AG04450 (cell line): ENCODE results near the gene TMX3. TPM values are rescaled to one million over a fixed set of nuclear protein-coding genes. Genes with fewer than 3 reads are reported as not detected.

Experiments used
- CTCF ChIA-PET: fragments of 300-600, 350-600 bp; formaldehyde crosslinking; extraction: SDS; loops from one replicate; lab custom pipeline; 2022; ENCODE audit warnings: antibody characterized with exemption, inconsistent platforms; lab: Charles Lee
- POLR2A ChIA-PET: fragments of 350-600 bp; formaldehyde crosslinking; extraction: SDS; loops from one replicate; lab custom pipeline; 2021; ENCODE audit warnings: antibody characterized with exemption, inconsistent platforms; lab: Yijun Ruan, JAX
- DNase-seq: peaks from one replicate; pipeline ENCODE4 v3.0.0-alpha.2; 2011; ENCODE audit warnings: low read depth, low spot score
- H3K27ac ChIP-seq: one replicate; pipeline ENCODE4 v1.5.1; 2012; ENCODE audit warnings: low read depth, low read length, control low read depth
- H3K27me3 ChIP-seq: one replicate; pipeline ENCODE4 v1.6.0; 2012; ENCODE audit warnings: low read length; ENCODE audit not compliant: control insufficient read depth, insufficient read depth
- H3K4me3 ChIP-seq: 2 replicates; pipeline ENCODE4 v1.5.1; 2011; ENCODE audit warnings: mild to moderate bottlenecking, low read depth, low read length, control low read depth
- H3K9me3 ChIP-seq: 2 replicates; pipeline ENCODE4 v1.5.1; 2012; ENCODE audit warnings: low read length; ENCODE audit not compliant: control insufficient read depth, insufficient read depth
- polyA plus RNA-seq: library from polyadenylated mRNA; depleted of rRNA; stranded (reverse); fragments of >200 nt; gene quantifications from 2 replicates; pipeline ENCODE4 v1.2.3, GENCODE V29; 2011
- TF ChIP-seq, protein P1 (sequence below): IDR thresholded peaks from 2 replicates; pipeline ENCODE4 v1.5.1; 2011; ENCODE audit warnings: low read depth, low read length, control low read depth, inconsistent platforms

TMX3 gene
- polyA plus RNA-seq, 1 experiment, result 59.6 TPM

DNA sequence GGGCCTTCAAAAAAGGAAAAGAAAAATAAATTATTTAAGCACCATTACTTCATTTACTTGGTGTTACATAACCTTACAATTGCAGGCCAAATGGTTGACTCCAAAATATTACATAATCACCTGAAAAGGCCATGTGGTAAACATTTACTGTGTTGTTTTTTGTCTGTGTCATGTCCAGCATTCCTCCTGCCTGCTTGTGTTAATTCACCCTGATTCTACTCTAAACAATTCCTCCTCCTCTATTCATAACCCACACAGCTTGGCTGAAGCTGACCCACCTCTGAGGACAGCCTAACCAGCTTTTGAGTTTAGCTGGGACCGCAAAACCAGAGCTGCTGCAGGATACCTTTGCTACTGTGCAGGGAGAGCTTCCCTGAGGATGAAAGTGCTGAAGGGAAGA, 35.4 kb downstream of the TMX3 start:
- Histone ChIP-seq H3K4me3 (no peak overlapping the region), H3K9me3 (no peaks in the 10 kb centered on the region), H3K27me3 (no peaks in the 10 kb centered on the region), H3K27ac (no peak overlapping the region)
- ChIA-PET CTCF (no interaction called here), POLR2A (no interaction called here)
- TF ChIP-seq, protein P1, sequence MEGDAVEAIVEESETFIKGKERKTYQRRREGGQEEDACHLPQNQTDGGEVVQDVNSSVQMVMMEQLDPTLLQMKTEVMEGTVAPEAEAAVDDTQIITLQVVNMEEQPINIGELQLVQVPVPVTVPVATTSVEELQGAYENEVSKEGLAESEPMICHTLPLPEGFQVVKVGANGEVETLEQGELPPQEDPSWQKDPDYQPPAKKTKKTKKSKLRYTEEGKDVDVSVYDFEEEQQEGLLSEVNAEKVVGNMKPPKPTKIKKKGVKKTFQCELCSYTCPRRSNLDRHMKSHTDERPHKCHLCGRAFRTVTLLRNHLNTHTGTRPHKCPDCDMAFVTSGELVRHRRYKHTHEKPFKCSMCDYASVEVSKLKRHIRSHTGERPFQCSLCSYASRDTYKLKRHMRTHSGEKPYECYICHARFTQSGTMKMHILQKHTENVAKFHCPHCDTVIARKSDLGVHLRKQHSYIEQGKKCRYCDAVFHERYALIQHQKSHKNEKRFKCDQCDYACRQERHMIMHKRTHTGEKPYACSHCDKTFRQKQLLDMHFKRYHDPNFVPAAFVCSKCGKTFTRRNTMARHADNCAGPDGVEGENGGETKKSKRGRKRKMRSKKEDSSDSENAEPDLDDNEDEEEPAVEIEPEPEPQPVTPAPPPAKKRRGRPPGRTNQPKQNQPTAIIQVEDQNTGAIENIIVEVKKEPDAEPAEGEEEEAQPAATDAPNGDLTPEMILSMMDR, result no peak
- peak; percentile 39 for DNase-seq

DNA sequence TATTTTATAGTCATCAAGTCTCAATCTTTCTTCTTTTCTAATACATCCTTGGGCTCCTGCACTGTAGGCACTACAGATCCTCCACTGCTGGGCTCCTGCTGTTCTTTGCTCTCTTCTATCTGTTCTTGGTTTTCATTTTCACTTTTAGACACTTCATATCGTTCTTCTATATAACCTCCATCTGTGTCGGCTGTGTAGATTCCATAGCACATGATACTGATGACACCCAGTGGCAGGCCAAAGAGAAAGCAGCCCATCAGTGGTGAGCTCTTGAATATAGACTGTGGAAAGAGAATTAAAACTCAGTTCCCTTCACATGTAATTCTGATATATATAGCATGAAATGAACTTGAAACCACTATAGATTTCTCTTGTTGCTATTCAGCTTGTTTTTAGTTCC, 38.0 kb downstream of the TMX3 start:
- Histone ChIP-seq H3K27ac (no peak overlapping the region), H3K9me3 (no peaks in the 10 kb centered on the region), H3K4me3 (no peak overlapping the region), H3K27me3 (no peaks in the 10 kb centered on the region)
- ChIA-PET CTCF (interaction anchor here (1.0 to 2.1 kb wide), 3 partner anchors 16 to 1459 kb away, joined by 5 to 6 read pairs (median 6); no protein-coding TSS in a partner anchor), POLR2A (no interaction called here)
- TF ChIP-seq, protein P1, result peak; percentile 50
- DNase-seq, result no peak

DNA sequence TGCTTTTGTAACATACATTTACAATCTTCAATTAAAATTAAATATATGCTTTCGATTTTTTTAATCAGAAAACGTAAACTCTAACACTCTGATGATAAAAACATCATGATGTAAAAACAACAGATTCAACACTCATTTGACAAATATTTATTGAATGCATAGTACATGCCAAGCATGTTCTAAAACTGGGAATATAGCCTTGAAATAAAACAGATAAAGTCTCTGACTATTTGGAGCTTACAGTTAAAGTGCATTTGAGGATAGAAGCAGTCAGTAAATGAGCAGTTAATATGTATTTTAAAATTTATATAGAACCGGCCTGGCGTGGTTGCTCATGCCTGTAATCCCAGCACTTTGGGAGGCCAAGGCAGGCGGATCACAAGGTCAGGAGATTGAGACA, 47.8 kb downstream of the TMX3 start:
- ChIA-PET POLR2A (no interaction called here), CTCF (interaction anchor here (0.5 kb wide), 1 partner anchor 1160 kb away, joined by 4 read pairs; no protein-coding TSS in a partner anchor)
- DNase-seq, result no peak
- TF ChIP-seq, protein P1, result no peak
- no peak overlapping the region for H3K27ac ChIP-seq
- no peaks in the 10 kb centered on the region for H3K9me3 ChIP-seq
- no peak overlapping the region for H3K4me3 ChIP-seq
- H3K27me3 ChIP-seq, result no peaks in the 10 kb centered on the region

DNA sequence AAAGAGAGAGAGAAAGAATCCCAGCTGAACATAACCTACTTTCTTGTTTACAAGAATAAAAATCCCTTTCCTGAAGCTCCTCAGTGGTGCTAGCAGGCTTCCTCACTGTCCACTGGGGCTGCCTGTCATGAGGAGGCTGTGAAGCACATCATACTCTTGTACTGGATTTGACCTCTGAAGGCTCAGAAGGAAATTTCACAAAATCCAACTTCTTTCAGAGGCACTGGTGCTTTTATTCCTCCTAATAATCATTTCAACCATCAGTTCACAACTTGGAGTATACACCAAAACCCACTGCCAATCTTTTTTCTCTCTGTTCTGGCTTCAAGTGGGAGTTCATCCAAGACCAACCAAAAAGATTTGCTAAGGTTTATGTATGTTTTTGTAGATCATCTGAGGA, 48.5 kb downstream of the TMX3 start:
- ChIA-PET CTCF (no interaction called here), POLR2A (no interaction called here)
- no peak overlapping the region for H3K4me3 ChIP-seq
- TF ChIP-seq, protein P1, result no peak
- no peak for DNase-seq
- H3K27me3 ChIP-seq, result no peaks in the 10 kb centered on the region
- H3K9me3 ChIP-seq, result no peaks in the 10 kb centered on the region
- H3K27ac ChIP-seq, result no peak overlapping the region

DNA sequence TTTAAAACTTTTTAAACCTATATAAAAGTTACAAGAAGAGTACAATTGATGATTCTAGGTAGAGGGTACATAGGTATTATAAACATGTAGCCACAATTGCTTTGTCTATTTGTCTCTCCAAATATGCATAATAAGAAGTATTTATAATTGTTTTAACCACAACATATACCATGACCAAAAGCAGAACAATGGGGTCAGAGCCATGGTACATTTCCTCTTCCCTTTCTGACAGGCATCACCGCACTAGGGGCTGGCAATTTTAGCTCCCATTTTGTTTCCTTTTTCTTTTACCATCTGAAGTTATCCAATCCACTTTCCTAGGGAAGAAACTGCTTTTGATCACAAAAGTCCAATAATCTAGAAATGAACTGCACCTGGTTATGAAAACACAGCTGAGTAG, 49.3 kb downstream of the TMX3 start:
- H3K27ac ChIP-seq, result no peak overlapping the region
- H3K4me3 ChIP-seq, result no peak overlapping the region
- CTCF ChIA-PET, result no interaction called here
- no peaks in the 10 kb centered on the region for H3K9me3 ChIP-seq
- no peak for DNase-seq
- POLR2A ChIA-PET, result no interaction called here
- TF ChIP-seq, protein P1, result no peak
- H3K27me3 ChIP-seq, result no peaks in the 10 kb centered on the region
